HG03575 (cell line): Measurements from ENCODE around the gene IFIT2.
"Not testable (repeated sequence)": the region's sequence is repeated elsewhere in the genome, so short reads cannot be mapped to it uniquely, and the experiment has no call there.

Experiments used
- ATAC-seq: cut with Tn5 transposase; IDR thresholded peaks from one replicate; pipeline ENCODE4 v1.9.1; 2021; ENCODE audit not compliant: unreplicated experiment, insufficient number of reproducible peaks, low FRiP score; ENCODE audit errors: extremely low read depth

Gene IFIT2

GRCh38 chr10:89301721-89302445, at the start of gene IFIT2:
TSS of gene IFIT2 (plus strand) at chr10:89302046. CDS start at chr10:89302124, 78 bp downstream.
- ATAC-seq = peak; percentile 70

DNA sequence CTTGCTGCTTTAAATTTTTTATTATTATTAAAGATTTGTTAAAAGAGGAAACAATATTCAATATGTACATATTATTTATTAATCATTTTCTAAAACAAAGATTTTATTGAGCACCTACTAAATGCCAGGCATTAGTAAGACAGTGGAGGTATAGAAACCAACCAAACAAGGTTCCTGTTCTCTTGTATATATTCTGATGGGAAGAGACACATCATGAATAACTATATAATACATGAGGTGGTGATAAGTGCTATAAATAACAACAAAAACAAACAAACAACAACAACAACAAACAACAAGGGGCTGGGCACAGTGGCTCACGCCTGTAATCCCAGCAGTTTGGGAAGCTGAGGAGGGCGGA, 49.6 kb upstream of the IFIT2 start:
- no peak for ATAC-seq

- not testable (repeated sequence) for ATAC-seq
Observed at GRCh38 chr10:89255091-89255579, 46.7 kb upstream of the IFIT2 start.

GRCh38 chr10:89255793-89256192, 46.1 kb upstream of the IFIT2 start:
- ATAC-seq = no peak

DNA sequence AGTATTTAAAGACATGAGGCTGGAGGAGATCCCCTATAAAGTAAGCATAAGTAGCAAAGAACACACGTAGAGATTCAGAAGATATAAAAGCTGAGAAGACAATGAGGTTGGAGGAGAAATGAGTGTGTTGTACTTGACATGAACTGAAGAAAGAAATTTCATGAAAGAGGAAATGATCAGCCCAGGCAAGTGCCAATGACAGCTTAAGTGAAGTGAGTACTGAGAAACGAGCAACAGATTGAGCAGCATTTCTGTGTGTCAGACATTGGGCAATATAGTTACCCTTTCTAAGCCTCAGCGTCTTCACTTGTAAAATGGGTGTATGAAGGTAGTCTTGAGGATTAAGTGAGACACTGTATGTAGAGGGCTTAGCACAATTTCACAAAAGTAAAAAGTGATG, 45.5 kb upstream of the IFIT2 start:
- no peak for ATAC-seq

GRCh38 chr10:89256962-89257361, 44.9 kb upstream of the IFIT2 start:
- no peak for ATAC-seq

DNA sequence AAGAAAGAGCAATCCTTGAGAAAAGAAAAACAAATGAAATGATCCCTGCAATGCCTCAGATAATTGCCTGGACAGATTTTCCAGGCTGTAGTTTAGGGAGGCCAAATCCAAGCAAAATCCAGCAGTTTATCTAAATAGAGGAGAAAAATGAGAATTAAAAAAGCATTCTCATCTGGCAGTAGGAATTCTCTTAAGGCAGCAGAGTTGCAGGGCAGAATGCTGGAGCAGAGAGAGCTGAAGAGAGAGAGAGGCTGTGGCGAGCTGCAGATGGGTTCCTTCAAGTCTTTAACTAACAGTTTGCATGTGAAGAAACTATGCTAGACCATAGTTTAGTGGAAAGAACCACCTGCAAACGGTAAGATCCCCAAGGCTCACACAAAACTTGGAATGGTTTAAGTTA, 44.3 kb upstream of the IFIT2 start:
- ATAC-seq = no peak

GRCh38 chr10:89258881-89259280, 43.0 kb upstream of the IFIT2 start:
- no peak for ATAC-seq

GRCh38 chr10:89262086-89263051, 39.5 kb upstream of the IFIT2 start:
- no peak for ATAC-seq

DNA sequence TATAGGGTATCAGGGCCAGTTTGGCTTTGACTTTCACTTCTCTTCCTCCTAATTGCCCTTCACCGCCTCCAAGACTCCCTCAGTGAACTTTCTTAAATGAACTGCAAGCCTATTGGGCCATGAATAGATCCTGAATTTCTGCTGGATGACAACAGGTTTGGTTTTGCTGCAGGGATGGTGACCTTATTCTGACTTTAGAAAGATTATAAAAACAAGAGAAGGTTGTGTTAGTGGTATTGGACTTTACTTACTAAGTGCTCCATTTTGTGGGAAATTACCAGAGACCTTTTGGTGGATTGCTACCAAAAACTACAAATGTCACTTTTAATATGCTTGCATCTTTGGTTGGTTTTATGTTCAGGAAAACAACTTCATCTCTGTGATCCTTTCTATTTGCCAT, 38.8 kb upstream of the IFIT2 start:
- no peak for ATAC-seq

DNA sequence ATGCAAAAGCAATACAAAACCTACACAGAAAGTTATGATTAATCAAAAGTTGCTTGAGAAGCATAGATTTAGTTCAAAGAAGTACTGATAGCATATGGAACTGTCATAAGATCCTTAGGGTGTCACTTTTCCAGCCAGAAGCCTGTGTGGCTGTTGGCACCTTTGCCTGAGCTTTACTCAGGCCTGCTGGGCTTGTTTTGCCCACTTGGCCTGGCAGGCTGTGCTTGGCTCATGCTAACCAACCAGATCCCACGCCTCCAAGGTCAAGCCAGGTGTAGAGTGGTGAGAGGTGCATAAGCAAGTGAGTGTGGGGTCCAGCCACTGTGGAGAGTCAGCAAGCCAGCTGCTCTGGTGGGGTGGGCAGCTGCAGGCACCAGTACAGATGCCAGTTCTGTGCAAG, 38.3 kb upstream of the IFIT2 start:
- no peak for ATAC-seq

DNA sequence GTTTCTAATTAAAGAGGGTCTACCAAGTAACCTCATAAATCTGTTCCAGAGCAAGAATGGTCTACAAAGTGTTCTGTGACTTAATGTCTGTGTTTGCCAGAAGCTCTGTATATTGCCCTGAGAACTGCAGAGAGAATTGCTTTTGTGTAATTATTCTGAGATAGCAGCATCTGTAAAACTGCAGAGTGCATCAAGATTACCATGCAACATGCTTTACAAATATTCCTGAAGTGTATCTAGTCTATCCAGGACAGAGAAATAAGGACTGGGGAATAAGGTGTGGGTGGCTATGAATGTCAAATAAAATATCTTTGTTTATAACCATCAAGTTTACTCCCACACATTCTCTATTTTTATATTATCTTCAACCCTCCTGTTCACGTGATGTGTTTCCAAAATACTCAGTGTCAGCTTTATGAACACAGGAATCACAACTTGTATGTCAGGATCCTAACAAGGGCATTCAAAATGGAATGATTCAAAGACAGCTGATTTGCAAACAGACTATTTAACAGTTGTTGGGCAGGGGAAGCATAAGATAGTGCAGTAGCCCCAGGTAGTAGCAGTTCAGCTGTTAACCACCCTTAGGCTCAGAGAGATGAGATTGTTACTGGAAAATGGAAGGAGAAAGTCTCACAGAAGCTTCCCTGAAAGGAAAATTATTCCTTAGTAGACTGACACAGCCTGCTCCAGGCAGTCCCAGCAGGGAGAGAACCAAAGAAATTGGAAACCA, 35.0 kb upstream of the IFIT2 start:
- ATAC-seq = no peak

- no peak for ATAC-seq
Observed at GRCh38 chr10:89269433-89270152, 32.3 kb upstream of the IFIT2 start.

- ATAC-seq = no peak
Observed at GRCh38 chr10:89270153-89270483, 31.7 kb upstream of the IFIT2 start.

DNA sequence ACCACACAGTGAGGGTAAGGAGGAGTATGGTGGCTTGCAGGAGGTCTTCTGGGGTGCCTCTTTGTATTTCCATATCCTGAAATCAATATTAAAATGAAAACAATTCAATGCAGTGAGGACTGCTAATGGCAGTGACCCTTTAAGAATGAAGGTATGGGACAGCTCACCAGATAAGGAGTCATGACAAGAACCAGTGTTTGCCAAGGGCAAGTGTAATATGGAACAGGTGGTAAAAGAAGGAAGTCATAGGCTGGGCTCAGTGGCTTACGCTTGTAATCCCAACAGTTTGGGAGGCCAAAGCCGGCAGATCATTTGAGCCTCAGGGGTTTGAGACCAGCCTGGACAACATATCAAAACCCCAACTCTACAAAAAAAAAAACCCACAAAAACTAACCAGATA, 30.3 kb upstream of the IFIT2 start:
- no peak for ATAC-seq

GRCh38 chr10:89273680-89274079, 28.2 kb upstream of the IFIT2 start:
- ATAC-seq = no peak

DNA sequence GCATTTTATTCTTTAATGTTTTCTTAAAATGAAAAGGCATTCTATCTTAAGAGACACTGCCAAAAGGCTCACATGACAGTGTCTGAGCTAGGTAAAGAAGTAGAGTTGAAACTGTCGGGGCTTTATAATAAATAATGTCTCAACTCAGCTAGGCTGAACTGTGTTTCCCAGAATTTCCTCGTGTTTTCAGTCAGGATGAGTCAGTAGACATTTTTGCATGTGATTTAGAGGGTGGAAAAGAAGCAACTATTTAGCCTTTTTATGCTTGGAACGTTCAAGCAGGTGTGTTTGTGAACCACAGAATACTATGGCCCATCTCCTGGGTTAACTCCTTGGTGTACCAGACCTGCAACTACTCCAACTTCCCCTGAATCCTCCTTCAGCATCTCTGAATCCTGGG, 26.9 kb upstream of the IFIT2 start:
- ATAC-seq = no peak

DNA sequence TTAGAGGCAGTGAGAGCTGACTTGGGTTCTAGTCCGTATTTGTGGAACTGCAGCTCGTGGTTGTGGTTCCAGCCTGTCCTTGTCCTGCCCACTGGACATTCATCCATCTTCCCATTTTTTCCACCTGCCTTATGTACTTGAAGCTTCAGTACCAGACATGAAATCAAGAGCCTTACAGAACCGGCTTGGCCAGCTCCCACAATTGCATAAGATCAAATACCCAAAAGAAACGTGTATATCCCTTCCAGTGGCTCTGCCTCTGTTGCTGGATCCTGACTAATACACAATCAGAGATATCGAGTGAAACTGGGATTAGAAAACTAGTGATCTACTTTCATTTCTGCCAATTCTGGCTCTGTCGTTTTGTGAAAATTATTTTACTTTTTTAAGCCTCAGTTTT, 26.5 kb upstream of the IFIT2 start:
- no peak for ATAC-seq

GRCh38 chr10:89278034-89278535, 23.8 kb upstream of the IFIT2 start:
- ATAC-seq = no peak
